Tibial nerve (tissue), 4 donors: ENCODE measurements around the gene RWDD1.

Experiments used
- CTCF ChIP-seq, 5 experiments: fragments of 200-600 bp in 3 of 5; fragments of 450-650 bp in 2 of 5; sonication (generic) in 3 of 5; IDR thresholded peaks; one replicate each; pipeline ENCODE4 v1.5.1; 2016 to 2019; ENCODE audit warnings: antibody characterized with exemption in 5 of 5, mild to moderate bottlenecking in 3 of 5, moderate library complexity in 2 of 5
- EP300 ChIP-seq, 2 donors: sonication (generic); formaldehyde crosslinking; IDR thresholded peaks; one replicate each; pipeline ENCODE4 v1.6.1; 2017; ENCODE audit warnings: antibody characterized with exemption in 2 of 2, mild to moderate bottlenecking in 1 of 2
- POLR2A ChIP-seq, 2 donors: fragments of 450-650 bp; IDR thresholded peaks; one replicate each; pipeline ENCODE4 v1.6.1; 2017; ENCODE audit warnings: antibody characterized with exemption in 2 of 2, mild to moderate bottlenecking in 2 of 2, moderate library complexity in 2 of 2

- no peak for TF ChIP-seq CTCF (IDR thresholded peaks at IDR 0.05)
- TF ChIP-seq POLR2A (IDR thresholded peaks at IDR 0.05): no peak
- no peak for TF ChIP-seq EP300 (IDR thresholded peaks at IDR 0.05)
Observed at GRCh38 chr6:116579143-116579542, 7.8 kb downstream of the RWDD1 start.
